Measurements from ENCODE around the gene TYK2.
"Not testable (repeated sequence)": the region's sequence is repeated elsewhere in the genome, so short reads cannot be mapped to it uniquely, and the experiment has no call there.

TYK2 gene

GRCh38 chr19:10380313-10381102 lies at the start of gene TYK2:
TYK2 (minus strand) TSS chr19:10380572; CDS start chr19:10378406, 2,166 bp downstream.
- DNase-seq (ENCODE audit: low read depth, low spot score): peak; percentile 88

GRCh38 chr19:10428996-10429381 lies 48.6 kb upstream of the TYK2 start:
- DNase-seq (ENCODE audit: low read depth, low spot score): no peak

- DNase-seq (ENCODE audit: low read depth, low spot score): no peak
Measured at GRCh38 chr19:10427169-10427568, 46.8 kb upstream of the TYK2 start.

GRCh38 chr19:10424011-10424637 lies 43.8 kb upstream of the TYK2 start:
- DNase-seq (ENCODE audit: low read depth, low spot score): no peak

- DNase-seq (ENCODE audit: low read depth, low spot score): no peak
Measured at GRCh38 chr19:10422846-10423245, 42.5 kb upstream of the TYK2 start.

GRCh38 chr19:10422046-10422461 lies 41.7 kb upstream of the TYK2 start:
- no peak for DNase-seq (ENCODE audit: low read depth, low spot score)

DNA sequence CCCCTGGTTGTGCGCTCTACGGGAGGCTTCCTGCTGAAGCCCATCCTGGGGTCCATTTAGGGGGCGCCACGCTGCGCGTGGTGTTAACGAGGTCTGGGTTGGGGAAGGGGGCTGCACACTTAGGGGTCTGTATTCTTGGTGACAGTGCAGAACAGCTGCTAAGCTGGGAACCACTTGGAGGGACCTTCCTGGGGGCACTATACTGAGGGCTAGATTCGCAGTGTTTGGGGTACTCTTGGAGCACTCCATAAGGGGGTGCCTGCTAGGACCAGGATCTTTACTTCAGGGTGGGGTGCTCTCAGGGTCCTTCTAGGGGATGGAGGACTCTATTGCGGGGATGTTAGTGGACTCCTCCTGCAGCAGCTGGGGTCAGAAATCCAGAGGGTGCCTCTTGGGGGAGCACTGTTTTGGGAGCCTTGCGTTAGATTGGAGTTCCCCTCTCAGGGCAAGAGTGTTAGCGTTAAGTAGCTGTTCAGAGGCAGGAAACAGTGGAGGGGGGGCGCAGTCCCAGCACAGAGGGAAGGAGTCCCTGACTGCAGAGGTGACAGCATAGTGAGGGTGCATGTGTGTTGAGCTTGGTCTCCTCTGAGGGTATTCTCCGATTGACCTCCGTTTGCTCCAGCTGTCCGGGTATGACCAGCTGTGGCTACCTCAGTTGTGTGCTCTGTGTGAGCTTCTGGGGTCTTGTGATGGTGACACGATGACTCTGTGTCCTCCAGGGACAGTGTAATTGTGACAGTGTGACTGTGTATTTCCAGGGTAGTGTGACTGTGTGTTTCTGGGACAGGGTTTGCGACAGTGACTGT lies 41.1 kb upstream of the TYK2 start:
- no peak for DNase-seq (ENCODE audit: low read depth, low spot score)

DNA sequence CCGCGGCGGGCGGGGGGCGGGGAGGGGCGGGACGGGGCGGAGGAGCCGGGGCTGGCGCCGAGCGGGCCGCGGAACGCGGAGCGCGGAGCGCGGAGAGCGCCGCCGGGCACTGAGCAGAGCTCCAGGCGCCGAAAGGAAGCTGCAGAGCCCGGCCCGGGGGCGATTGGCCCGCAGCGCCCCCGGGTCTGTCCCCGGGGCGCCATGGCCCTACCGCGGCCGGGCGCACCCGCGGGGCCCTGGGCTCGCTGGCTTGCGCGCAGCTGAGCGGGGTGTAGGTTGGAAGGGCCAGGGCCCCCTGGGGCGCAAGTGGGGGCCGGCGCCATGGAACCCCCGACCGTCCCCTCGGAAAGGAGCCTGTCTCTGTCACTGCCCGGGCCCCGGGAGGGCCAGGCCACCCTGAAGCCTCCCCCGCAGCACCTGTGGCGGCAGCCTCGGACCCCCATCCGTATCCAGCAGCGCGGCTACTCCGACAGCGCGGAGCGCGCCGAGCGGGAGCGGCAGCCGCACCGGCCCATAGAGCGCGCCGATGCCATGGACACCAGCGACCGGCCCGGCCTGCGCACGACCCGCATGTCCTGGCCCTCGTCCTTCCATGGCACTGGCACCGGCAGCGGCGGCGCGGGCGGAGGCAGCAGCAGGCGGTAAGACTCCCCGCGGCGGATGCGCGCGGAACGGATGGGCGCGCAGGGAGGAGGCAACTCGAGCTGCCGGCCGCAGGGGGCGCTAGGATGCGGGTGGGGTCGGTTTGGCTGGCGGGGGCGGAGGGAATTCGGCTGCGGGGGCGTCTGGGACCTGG lies 40.3 kb upstream of the TYK2 start, which contains the start of gene PDE4A:
Gene PDE4A (plus strand): TSS at position 95 of the 796 bp plus-strand sequence. CDS start 227 bp downstream, at position 322.
- DNase-seq (ENCODE audit: low read depth, low spot score): no peak

DNA sequence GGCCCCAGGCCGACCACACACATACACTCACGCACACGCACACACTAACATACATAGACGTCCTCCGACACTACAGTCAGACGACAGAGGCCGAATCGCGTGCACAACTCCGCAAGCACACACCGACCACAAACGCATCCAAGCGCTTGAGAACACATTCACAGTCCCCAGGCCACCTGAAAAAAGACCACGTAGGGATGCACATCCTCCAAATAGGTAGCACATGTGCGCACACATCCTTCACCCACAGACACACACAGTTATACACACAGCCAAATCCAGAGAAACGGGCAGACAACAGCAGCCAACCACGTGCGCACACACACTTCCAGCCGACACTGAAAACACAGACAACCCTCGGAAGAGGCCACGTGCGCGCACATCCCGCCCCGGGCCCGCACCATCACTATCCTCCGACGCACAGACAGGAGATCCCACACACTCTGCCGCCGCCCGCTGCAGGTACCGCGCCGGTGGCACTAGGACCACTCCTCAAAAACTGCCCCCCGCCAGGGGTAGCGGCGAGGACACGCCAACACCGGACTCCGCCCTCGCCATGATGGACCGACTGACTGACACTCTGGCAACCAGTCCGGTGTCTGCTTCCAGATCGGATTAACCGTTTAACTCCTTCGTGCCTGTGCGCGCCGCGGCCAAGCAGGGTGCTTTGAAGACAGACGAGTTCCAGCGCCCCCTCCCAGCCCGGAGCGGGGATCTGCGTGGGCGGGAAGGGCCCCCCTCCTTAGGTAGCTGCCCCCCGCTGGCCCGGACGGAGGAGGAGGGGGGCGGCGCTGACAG lies 39.5 kb upstream of the TYK2 start:
- no peak for DNase-seq (ENCODE audit: low read depth, low spot score)

GRCh38 chr19:10419200-10419645 lies 38.9 kb upstream of the TYK2 start:
- DNase-seq (ENCODE audit: low read depth, low spot score): no peak

GRCh38 chr19:10418485-10419199 lies 38.3 kb upstream of the TYK2 start:
- no peak for DNase-seq (ENCODE audit: low read depth, low spot score)

GRCh38 chr19:10418235-10418484 lies 37.8 kb upstream of the TYK2 start:
- no peak for DNase-seq (ENCODE audit: low read depth, low spot score)

DNA sequence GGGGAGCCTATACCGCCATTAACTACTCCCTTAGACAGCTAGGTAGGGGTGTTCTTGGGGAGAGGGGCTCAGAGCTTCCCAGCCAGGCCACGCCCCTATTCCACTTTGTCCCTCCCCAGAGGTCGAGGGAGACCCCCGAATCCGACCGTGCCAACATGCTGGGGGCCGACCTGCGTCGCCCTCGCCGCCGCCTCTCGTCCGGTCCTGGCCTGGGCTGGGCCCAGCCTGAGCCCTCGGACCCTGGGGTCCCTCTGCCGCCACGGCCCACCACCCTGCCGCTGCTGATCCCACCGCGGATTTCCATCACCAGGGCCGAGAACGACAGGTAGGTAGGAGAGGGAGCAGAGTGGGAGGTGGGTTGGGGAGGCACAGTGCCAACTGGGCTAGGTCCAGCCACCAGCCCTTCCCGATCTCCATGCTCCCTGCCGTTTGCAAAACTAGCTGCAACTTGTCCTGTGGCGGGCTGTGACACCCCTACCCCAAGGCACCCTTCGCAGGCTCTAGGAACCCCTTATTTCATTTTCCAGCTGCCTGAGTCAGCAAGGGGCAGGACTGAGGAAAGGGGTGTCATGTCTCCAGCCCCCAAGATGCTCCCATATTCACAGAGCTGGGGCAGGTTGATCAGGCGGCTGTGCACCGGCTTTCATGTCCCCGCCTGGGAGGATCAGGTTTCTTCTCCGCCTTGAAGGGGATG lies 37.3 kb upstream of the TYK2 start:
- no peak for DNase-seq (ENCODE audit: low read depth, low spot score)

DNA sequence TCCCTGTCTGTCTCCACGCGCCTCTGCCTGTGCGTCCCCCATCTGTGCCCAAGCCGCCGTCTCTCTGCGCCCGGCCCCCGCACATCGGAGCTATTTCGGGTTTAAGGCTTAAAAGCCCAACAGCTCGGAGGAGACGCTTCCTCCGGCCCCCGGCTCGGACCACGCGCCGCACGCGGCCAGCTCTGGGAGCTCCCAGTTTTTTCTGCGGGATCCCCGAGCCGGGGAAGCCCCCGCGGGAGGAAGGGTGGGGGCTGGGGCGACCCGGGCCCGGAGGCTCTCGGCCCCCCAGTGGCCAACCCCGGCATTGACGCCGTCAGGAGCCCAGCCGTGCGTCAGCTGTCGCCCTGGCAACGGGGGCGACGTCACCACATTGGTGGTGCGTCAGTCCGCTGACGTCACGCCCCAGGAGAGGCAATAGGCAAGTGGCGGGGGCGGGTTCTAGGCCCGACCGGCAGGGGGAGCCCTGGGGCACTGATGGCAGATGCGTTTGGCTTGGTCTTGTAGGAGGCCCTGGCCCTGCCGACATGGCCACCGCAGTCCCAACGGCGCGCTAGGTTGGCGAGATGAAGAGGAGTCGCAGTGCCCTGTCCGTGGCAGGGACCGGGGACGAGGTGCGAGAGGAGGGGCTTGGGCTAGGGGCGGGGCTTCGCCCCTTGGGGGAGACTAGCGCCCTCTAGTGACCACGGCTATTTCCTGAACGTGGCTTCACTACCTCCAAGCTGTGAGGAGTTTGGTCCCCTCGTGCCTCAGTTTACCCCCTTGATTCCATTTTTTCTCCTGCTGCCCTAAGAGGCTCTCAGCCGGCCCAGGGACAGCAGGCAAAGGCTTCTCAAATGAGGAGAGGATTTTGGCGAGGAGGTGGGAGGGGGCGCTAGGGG lies 36.2 kb upstream of the TYK2 start:
- DNase-seq (ENCODE audit: low read depth, low spot score): peak; percentile 78

GRCh38 chr19:10416083-10416379 lies 35.7 kb upstream of the TYK2 start:
- DNase-seq (ENCODE audit: low read depth, low spot score): no peak

DNA sequence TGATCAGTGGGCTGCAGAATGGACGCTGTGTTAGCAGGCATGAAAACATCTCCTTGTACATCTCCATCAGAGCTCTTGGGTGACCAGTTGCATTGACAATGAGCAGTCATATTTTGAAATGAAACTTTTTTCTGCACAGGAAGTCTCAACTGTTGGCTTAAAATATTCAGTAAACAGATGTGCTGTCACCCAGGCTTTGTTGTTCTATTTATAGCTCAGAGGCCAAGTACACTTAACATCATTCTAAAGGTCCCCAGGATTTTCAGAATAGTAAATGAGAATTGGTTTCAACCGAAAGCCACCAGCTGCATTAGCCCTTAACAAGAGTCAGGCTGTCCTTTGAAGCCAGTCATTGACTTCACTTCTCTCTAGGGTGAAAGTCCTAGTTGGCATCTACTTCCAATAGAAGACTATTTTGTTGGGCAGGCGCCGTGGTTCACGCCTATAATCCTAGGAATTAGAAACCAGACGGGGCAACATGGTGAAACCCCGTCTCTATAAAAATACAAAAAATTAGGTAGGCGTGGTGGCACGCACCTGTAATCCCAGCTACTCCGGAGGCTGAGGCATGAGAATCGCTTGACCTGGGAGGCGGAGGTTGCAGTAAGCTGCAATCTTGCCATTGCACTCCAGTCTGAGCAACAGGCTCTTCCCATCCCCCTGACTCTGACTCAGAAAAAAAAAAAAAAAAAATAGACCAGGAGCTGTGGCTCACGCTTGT lies 32.0 kb upstream of the TYK2 start:
- no peak for DNase-seq (ENCODE audit: low read depth, low spot score)

- not testable (repeated sequence) for DNase-seq (ENCODE audit: low read depth, low spot score)
Measured at GRCh38 chr19:10411224-10411623, 30.9 kb upstream of the TYK2 start.
